Measurements from ENCODE around the gene CAP1.

Gene CAP1

GRCh38 chr1:40102038-40102437 is 61.5 kb downstream of the CAP1 start:
- DNase-seq, result no peak

GRCh38 chr1:40102896-40103295 is 62.4 kb downstream of the CAP1 start:
- no peak for DNase-seq

GRCh38 chr1:40105028-40105427 is 64.5 kb downstream of the CAP1 start:
- no peak for DNase-seq

- no peak for DNase-seq
These were observed 66.9 kb downstream of the CAP1 start for GRCh38 chr1:40107290-40107959.

GRCh38 chr1:40110389-40110788 is 69.9 kb downstream of the CAP1 start:
- DNase-seq, result no peak

- no peak for DNase-seq
These were observed 73.9 kb downstream of the CAP1 start for GRCh38 chr1:40114400-40114799.

GRCh38 chr1:40120128-40120527 is 79.6 kb downstream of the CAP1 start:
- no peak for DNase-seq

All from stimulated activated CD8-positive, alpha-beta memory T cell treated with anti-CD3 and anti-CD28 coated beads, Interleukin-4, amount 100 ng/mL, for 48 hours (primary cell).